Measurements from ENCODE around the gene SPATS2L. TPM values are rescaled to one million over a fixed set of nuclear protein-coding genes. Genes with fewer than 3 reads are reported as not detected.

SPATS2L gene
- total RNA-seq, 1 donor: 65.6 TPM

- no peak for DNase-seq (ENCODE audit: low read depth)
- no peak for TF ChIP-seq CTCF (IDR thresholded peaks at IDR 0.05; ENCODE audit: insufficient read depth, low read depth, low read length)
- no peak overlapping the region for H3K4me3 ChIP-seq (ENCODE audit: low read depth, low read length)
These were observed 58.1 kb downstream of the SPATS2L start for GRCh38 chr2:200364620-200365019.

GRCh38 chr2:200365209-200365608, 58.7 kb downstream of the SPATS2L start:
- DNase-seq (ENCODE audit: low read depth): no peak
- no peak for TF ChIP-seq CTCF (IDR thresholded peaks at IDR 0.05; ENCODE audit: insufficient read depth, low read depth, low read length)
- H3K4me3 ChIP-seq (ENCODE audit: low read depth, low read length): no peak overlapping the region

GRCh38 chr2:200367155-200367554, 60.7 kb downstream of the SPATS2L start:
- no peak overlapping the region for H3K4me3 ChIP-seq (ENCODE audit: low read depth, low read length)
- TF ChIP-seq CTCF (IDR thresholded peaks at IDR 0.05; ENCODE audit: insufficient read depth, low read depth, low read length): no peak
- peak; percentile 77 for DNase-seq (ENCODE audit: low read depth)

GRCh38 chr2:200369886-200370285, 63.4 kb downstream of the SPATS2L start:
- no peak for DNase-seq (ENCODE audit: low read depth)
- no peak overlapping the region for H3K4me3 ChIP-seq (ENCODE audit: low read depth, low read length)
- TF ChIP-seq CTCF (IDR thresholded peaks at IDR 0.05; ENCODE audit: insufficient read depth, low read depth, low read length): no peak

- no peak for TF ChIP-seq CTCF (IDR thresholded peaks at IDR 0.05; ENCODE audit: insufficient read depth, low read depth, low read length)
- H3K4me3 ChIP-seq (ENCODE audit: low read depth, low read length): no peak overlapping the region
- DNase-seq (ENCODE audit: low read depth): no peak
These were observed 66.7 kb downstream of the SPATS2L start for GRCh38 chr2:200373231-200373630.

GRCh38 chr2:200373973-200374416, 67.5 kb downstream of the SPATS2L start:
- DNase-seq (ENCODE audit: low read depth): no peak
- TF ChIP-seq CTCF (IDR thresholded peaks at IDR 0.05; ENCODE audit: insufficient read depth, low read depth, low read length): no peak
- H3K4me3 ChIP-seq (ENCODE audit: low read depth, low read length): no peak overlapping the region

All from fibroblast of villous mesenchyme (primary cell).